Measurements from ENCODE around the gene LNX1.

DNA sequence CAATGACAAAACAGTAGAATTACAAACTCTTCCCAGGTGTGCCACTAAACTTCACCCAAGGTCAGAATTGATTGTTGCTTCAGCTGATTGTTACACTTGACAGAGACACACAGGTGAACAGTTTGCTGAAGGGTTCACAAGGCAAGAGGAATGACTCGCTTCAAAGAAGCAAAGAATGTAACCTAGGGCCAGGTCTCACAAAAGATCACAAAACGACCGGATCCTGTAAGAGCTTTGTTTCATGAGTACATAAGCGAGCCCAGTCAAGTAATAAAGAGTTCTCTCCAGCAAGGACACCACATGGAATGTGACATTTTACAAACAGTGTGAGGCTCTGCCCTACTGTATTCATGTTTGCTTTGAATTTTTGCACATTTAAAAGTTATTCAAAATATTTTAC is 9.1 kb downstream of the LNX1 start:
- TF ChIP-seq, protein P1, sequence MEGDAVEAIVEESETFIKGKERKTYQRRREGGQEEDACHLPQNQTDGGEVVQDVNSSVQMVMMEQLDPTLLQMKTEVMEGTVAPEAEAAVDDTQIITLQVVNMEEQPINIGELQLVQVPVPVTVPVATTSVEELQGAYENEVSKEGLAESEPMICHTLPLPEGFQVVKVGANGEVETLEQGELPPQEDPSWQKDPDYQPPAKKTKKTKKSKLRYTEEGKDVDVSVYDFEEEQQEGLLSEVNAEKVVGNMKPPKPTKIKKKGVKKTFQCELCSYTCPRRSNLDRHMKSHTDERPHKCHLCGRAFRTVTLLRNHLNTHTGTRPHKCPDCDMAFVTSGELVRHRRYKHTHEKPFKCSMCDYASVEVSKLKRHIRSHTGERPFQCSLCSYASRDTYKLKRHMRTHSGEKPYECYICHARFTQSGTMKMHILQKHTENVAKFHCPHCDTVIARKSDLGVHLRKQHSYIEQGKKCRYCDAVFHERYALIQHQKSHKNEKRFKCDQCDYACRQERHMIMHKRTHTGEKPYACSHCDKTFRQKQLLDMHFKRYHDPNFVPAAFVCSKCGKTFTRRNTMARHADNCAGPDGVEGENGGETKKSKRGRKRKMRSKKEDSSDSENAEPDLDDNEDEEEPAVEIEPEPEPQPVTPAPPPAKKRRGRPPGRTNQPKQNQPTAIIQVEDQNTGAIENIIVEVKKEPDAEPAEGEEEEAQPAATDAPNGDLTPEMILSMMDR (IDR thresholded peaks at IDR 0.05), result no peak
- TF ChIP-seq EP300 (IDR thresholded peaks at IDR 0.05) (no peak), POLR2AphosphoS5 (IDR thresholded peaks at IDR 0.05) (no peak)

All from esophagus muscularis mucosa (tissue), 4 donors.